KMS-11 (cell line): ENCODE data around the gene KCNQ1.

ENCODE experiments used
- H2AFZ ChIP-seq: fragments of 200-600 bp; sonication (generic); 2 replicates; pipeline ENCODE4 v1.6.1; 2016; ENCODE audit warnings: antibody characterized with exemption, mixed run types, low read depth
- H3K27ac ChIP-seq: fragments of 200-600 bp; sonication (generic); 2 replicates; pipeline ENCODE4 v1.6.1; 2016; ENCODE audit warnings: mild to moderate bottlenecking, mixed run types
- H3K27me3 ChIP-seq: fragments of 200-600 bp; sonication (generic); 2 replicates; pipeline ENCODE4 v1.6.1; 2017; ENCODE audit warnings: mild to moderate bottlenecking, low read depth, mixed run types, moderate library complexity; ENCODE audit not compliant: insufficient read depth
- H3K36me3 ChIP-seq: fragments of 200-600 bp; sonication (generic); 2 replicates; pipeline ENCODE4 v1.6.1; 2017; ENCODE audit warnings: mild to moderate bottlenecking, mixed run types; ENCODE audit not compliant: insufficient read depth
- H3K4me1 ChIP-seq: fragments of 200-600 bp; sonication (generic); 2 replicates; pipeline ENCODE4 v1.6.1; 2016; ENCODE audit warnings: mild to moderate bottlenecking, low read depth, mixed run types; ENCODE audit not compliant: poor library complexity, severe bottlenecking
- H3K4me2 ChIP-seq: fragments of 200-600 bp; sonication (generic); 2 replicates; pipeline ENCODE4 v1.7.0; 2016; ENCODE audit warnings: mild to moderate bottlenecking, mixed run types
- H3K4me3 ChIP-seq: fragments of 200-600 bp; sonication (generic); IDR thresholded peaks from 2 replicates; pipeline ENCODE4 v1.6.1; 2017; ENCODE audit warnings: low read depth, low read length, mixed read lengths; ENCODE audit not compliant: insufficient read depth
- H3K79me2 ChIP-seq: fragments of 200-600 bp; sonication (generic); 2 replicates; pipeline ENCODE4 v1.6.1; 2016; ENCODE audit warnings: low read depth, mixed run types; ENCODE audit not compliant: insufficient read depth
- H3K9ac ChIP-seq: fragments of 200-600 bp; sonication (generic); 2 replicates; pipeline ENCODE4 v1.6.1; 2016; ENCODE audit warnings: mild to moderate bottlenecking, mixed run types
- H4K20me1 ChIP-seq: fragments of 200-600 bp; sonication (generic); 2 replicates; pipeline ENCODE4 v1.6.1; 2016; ENCODE audit warnings: mild to moderate bottlenecking, mixed run types; ENCODE audit not compliant: insufficient read depth
- CTCF ChIP-seq: fragments of 200-600 bp; sonication (generic); conservative IDR thresholded peaks from 2 replicates; pipeline ENCODE4 v1.6.1; 2017; ENCODE audit warnings: low read depth, mild to moderate bottlenecking, antibody characterized with exemption, low read length, moderate library complexity, mixed read lengths

Gene KCNQ1

GRCh38 chr11:2565447-2566222 is 120.8 kb downstream of the KCNQ1 start:
- H3K9ac ChIP-seq = no peak overlapping the region
- H3K36me3 ChIP-seq = no peaks in the 10 kb centered on the region
- H3K4me1 ChIP-seq = no peaks in the 10 kb centered on the region
- no peaks in the 10 kb centered on the region for H3K79me2 ChIP-seq
- H4K20me1 ChIP-seq = no peaks in the 10 kb centered on the region
- no peak overlapping the region for H3K27ac ChIP-seq
- no peak overlapping the region for H3K4me3 ChIP-seq
- no peak overlapping the region for H3K4me2 ChIP-seq
- no peaks in the 10 kb centered on the region for H3K27me3 ChIP-seq
- H2AFZ ChIP-seq = no peak overlapping the region
- no peak for TF ChIP-seq CTCF

GRCh38 chr11:2566223-2567025 is 121.6 kb downstream of the KCNQ1 start:
- H3K4me1 ChIP-seq = no peaks in the 10 kb centered on the region
- H3K36me3 ChIP-seq = no peaks in the 10 kb centered on the region
- H2AFZ ChIP-seq = no peak overlapping the region
- H3K79me2 ChIP-seq = no peaks in the 10 kb centered on the region
- H3K4me2 ChIP-seq = no peak overlapping the region
- H3K27ac ChIP-seq = no peak overlapping the region
- H4K20me1 ChIP-seq = no peaks in the 10 kb centered on the region
- no peak overlapping the region for H3K9ac ChIP-seq
- no peaks in the 10 kb centered on the region for H3K27me3 ChIP-seq
- no peak for TF ChIP-seq CTCF
- no peak overlapping the region for H3K4me3 ChIP-seq

- Histone ChIP-seq H2AFZ (no peak overlapping the region), H3K79me2 (no peaks in the 10 kb centered on the region), H3K27me3 (no peaks in the 10 kb centered on the region), H3K36me3 (no peaks in the 10 kb centered on the region), H4K20me1 (no peaks in the 10 kb centered on the region), H3K4me1 (no peaks in the 10 kb centered on the region), H3K4me2 (no peak overlapping the region), H3K4me3 (no peak overlapping the region), H3K27ac (no peak overlapping the region), H3K9ac (no peak overlapping the region)
- TF ChIP-seq CTCF = no peak
These were observed 122.3 kb downstream of the KCNQ1 start for GRCh38 chr11:2567026-2567671.

- Histone ChIP-seq H3K9ac (no peak overlapping the region), H4K20me1 (no peaks in the 10 kb centered on the region), H3K36me3 (no peaks in the 10 kb centered on the region), H3K4me1 (no peaks in the 10 kb centered on the region), H3K27ac (no peak overlapping the region), H3K4me2 (no peak overlapping the region), H3K4me3 (no peak overlapping the region), H2AFZ (no peak overlapping the region), H3K79me2 (no peaks in the 10 kb centered on the region), H3K27me3 (no peaks in the 10 kb centered on the region)
- no peak for TF ChIP-seq CTCF
These were observed 124.5 kb downstream of the KCNQ1 start for GRCh38 chr11:2569321-2569721.
